NCI-H1048 (cell line): ENCODE data around the gene CFAP69.
"Not testable (repeated sequence)": the region's sequence is repeated elsewhere in the genome, so short reads cannot be mapped to it uniquely, and the experiment has no call there.

ENCODE experiments used
- DNase-seq: peaks from one replicate; lab custom pipeline; 2025; lab: John Stamatoyannopoulos, UW

CFAP69 gene

DNA sequence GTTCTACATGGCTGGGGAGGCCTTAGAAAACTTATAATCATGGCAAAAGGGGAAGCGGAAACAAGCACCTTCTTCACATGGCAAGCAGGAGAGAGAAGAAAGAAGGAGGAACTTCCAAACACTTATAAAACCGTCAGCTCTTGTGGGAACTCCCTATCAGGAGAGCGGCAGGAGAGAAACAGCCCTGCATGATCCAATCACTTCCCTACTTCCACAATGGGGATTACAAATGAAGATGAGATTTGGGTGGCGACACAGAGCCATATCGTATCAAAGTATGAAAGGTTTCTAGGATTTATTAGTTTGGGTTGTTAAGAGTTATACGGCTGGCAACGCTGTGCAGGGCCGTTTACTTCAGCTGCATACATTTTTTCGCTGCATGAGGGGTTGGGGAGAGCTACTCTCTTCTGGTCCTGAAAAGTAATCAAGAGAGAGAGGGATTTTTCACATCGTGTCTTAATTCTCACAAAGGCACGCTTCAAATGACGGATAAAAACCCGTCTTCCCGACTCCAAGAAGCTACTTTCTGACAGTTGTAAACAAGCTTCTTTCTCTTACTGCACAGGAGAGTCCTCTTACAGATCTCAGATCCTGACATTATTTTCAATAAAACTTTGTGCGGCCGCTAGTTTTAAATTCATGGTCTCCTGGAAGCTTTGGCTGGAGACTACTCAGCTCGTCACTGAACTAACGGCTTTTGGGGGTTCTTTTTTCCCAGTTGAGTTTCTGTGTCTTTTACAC lies 100.8 kb downstream of the CFAP69 start:
- DNase-seq, result no peak

DNA sequence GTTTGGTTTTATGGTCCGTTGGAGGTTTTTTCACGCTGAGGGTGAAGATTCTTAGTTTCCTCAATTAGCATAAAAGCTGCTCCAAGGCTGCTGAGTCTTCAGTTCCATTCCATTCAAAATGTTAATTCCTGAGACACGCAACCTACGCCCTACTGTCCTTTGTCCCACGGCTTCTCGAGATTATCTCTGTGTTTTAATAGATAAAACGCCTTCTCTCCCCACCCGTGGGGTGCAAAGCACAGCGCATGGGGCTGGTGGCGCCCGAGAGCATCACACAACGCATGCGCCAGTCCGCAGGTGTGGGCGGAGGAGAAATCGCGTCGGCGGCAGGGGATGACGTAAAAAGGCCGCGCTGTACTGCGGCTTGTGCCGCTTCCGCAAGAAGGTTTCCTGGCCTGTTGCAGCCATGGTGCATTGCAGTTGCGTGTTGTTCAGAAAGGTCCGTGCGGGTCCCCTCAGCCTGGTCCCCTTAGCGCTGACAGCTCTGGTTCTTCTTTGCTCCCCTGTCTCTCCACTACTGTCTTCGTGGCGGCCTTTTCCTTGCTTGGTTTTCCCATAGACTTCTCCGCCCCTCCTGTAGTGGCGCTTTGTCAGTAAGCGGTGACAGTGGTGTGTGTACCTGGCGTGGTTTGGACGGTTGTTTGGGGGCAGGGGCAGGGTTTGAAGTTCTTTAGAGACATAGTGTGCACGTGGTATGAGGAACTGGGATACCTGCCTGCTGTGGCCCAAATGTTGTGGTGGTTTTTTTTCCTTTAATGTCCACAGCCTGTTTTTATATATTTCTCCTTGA lies 101.6 kb downstream of the CFAP69 start, which contains the start of gene GTPBP10:
GTPBP10 (plus strand) TSS at position 381 of the 790 bp plus-strand sequence; CDS start at position 407, 26 bp downstream.
- peak; percentile 82 for DNase-seq

DNA sequence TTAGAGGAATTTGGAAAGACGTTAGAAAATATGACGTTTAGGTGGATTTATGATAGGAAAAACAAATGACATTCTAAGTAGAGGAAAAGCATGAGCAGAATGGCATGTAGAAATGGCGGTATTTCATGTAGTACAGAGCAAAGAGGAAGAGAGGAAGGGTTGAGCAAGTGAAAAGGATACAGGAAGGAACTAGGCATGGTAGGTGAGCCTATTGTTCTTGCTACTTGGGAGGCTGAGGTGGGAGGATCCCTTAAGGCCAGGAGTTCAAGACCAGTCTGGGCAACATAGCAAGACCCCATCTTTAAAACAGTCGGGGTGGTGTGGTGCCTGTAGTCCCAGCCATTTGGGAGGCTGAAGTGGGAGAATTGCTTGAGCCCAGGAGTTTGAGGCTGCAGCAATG lies 102.8 kb downstream of the CFAP69 start:
- DNase-seq, result no peak

DNA sequence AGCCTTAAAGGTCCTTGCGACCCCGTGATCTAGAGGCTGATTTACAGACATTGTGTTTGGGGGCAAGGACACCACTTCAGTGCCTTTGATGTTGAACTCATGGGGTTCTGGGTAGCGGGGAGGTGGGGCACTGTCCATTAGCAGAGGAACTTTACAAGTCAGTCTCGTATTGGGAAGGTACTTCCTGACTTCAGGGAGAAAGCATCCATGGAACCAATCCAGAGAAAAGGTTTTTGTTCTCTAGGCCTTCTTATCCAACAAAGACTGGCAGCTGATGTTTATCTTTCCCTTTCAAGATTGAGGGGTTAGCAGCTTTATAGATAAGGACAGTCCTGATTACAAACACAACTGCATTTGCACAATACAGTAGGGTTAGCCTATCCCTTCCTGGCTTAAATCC lies 104.3 kb downstream of the CFAP69 start:
- DNase-seq, result no peak

DNA sequence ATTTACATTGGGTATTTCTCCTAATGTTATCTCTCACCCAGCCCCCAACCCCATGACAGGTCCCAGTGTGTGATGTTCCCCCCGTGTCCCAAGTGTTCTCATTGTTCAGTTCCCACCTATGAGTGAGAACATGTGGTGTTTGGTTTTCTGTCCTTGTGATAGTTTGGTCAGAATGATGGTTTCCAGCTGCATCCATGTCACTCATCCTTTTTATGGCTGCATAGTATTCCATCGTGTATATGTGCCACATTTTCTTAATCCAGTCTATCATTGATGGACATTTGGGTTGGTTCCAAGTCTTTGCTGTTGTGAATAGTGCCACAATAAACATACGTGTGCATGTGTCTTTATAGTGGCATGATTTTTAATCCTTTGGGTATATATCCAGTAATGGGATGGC lies 105.1 kb downstream of the CFAP69 start:
- not testable (repeated sequence) for DNase-seq

DNA sequence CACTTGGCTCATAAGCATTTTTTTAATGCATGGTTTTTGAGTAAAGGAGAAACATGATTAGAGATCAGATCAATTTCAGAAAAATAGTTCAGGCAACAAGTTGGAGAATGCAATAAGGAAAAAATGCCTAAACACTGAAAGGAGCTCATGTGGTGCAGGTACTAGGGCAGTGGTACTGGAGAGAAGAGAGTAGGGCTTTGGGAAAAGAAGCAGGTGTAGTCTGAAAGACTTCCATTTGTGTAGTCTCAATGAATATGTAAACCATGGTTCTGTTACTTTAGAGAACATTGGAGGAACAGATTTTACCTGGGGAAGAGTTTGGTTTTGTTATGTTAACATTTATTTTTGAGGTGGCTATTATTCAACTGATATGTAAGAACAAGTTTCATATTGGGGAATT lies 107.0 kb downstream of the CFAP69 start:
- no peak for DNase-seq
